AG04449 (cell line): ENCODE data around the gene UBLCP1.
A peak's percentile ranks its signal among the peaks of the same experiment; 100 is the strongest.

Experiments used
- CTCF ChIA-PET: fragments of 350-600 bp; formaldehyde crosslinking; extraction: SDS; loops from one replicate; lab custom pipeline; 2021; ENCODE audit warnings: antibody characterized with exemption; lab: Yijun Ruan, JAX
- POLR2A ChIA-PET: fragments of 400-600, 350-600 bp; formaldehyde crosslinking; extraction: SDS; loops from one replicate; lab custom pipeline; 2020; ENCODE audit warnings: antibody characterized with exemption, inconsistent platforms; lab: Yijun Ruan, JAX
- DNase-seq: peaks from one replicate; pipeline ENCODE4 v3.0.0-alpha.2; 2010; ENCODE audit warnings: low read depth, low spot score
- H3K4me3 ChIP-seq: 2 replicates; pipeline ENCODE4 v1.5.1; 2011; ENCODE audit warnings: low read depth, mild to moderate bottlenecking, control low read depth, low read length
- TF ChIP-seq, protein P1 (sequence below): IDR thresholded peaks from one replicate; pipeline ENCODE4 v1.5.1; 2011; ENCODE audit warnings: mild to moderate bottlenecking, moderate library complexity, low read length, control low read depth, inconsistent platforms; ENCODE audit not compliant: insufficient read depth; ENCODE audit errors: missing control alignments

The UBLCP1 gene, protein sequence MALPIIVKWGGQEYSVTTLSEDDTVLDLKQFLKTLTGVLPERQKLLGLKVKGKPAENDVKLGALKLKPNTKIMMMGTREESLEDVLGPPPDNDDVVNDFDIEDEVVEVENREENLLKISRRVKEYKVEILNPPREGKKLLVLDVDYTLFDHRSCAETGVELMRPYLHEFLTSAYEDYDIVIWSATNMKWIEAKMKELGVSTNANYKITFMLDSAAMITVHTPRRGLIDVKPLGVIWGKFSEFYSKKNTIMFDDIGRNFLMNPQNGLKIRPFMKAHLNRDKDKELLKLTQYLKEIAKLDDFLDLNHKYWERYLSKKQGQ

DNA sequence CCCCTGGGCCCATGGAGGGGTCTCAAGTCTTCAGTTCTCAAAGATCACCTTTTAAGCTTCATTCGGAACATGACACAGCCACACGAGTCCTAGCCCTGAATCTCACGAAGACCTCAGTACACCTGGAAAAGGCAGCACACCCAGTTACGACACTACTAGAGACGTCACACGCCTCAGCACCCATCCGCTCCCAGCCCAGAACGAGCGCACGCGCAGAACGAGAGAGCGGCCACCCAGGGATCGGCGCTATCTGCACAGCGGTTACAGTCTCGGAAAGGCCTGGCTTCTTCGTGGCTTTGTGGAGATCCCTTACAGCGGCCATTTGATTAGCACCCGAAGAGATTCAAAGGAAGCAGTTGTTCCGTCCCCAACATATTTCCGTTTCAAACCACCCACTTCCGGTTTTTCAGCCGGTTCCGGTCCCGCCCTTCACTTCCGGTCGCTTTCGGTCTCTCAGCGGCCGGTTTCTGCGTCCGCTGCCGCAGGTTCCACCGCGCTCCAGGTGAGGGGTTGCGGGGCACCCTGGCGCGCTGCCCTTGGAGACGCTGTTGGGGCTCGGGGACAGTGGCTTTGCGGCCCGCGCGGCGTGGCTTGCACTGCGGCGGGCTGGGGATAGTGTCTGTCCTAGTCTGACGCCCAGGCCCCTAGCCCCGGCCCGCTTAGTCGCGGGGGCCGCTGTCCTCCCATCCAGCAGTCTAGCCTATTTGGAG is at the start of gene UBLCP1:
Gene UBLCP1, plus strand, starts transcription at position 432 of the 710 bp plus-strand sequence. CDS start 5,626 bp downstream, outside the sequence.
- ChIA-PET CTCF (interaction anchor here (1.3 to 4.2 kb wide), 4 partner anchors 11 to 106 kb away, joined by 3 to 25 read pairs (median 4); no protein-coding TSS in a partner anchor), POLR2A (no interaction called here)
- peak within 1 kb of the TSS; percentile 99 for H3K4me3 ChIP-seq
- peak; percentile 5 for DNase-seq
- TF ChIP-seq, protein P1, sequence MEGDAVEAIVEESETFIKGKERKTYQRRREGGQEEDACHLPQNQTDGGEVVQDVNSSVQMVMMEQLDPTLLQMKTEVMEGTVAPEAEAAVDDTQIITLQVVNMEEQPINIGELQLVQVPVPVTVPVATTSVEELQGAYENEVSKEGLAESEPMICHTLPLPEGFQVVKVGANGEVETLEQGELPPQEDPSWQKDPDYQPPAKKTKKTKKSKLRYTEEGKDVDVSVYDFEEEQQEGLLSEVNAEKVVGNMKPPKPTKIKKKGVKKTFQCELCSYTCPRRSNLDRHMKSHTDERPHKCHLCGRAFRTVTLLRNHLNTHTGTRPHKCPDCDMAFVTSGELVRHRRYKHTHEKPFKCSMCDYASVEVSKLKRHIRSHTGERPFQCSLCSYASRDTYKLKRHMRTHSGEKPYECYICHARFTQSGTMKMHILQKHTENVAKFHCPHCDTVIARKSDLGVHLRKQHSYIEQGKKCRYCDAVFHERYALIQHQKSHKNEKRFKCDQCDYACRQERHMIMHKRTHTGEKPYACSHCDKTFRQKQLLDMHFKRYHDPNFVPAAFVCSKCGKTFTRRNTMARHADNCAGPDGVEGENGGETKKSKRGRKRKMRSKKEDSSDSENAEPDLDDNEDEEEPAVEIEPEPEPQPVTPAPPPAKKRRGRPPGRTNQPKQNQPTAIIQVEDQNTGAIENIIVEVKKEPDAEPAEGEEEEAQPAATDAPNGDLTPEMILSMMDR = no peak

DNA sequence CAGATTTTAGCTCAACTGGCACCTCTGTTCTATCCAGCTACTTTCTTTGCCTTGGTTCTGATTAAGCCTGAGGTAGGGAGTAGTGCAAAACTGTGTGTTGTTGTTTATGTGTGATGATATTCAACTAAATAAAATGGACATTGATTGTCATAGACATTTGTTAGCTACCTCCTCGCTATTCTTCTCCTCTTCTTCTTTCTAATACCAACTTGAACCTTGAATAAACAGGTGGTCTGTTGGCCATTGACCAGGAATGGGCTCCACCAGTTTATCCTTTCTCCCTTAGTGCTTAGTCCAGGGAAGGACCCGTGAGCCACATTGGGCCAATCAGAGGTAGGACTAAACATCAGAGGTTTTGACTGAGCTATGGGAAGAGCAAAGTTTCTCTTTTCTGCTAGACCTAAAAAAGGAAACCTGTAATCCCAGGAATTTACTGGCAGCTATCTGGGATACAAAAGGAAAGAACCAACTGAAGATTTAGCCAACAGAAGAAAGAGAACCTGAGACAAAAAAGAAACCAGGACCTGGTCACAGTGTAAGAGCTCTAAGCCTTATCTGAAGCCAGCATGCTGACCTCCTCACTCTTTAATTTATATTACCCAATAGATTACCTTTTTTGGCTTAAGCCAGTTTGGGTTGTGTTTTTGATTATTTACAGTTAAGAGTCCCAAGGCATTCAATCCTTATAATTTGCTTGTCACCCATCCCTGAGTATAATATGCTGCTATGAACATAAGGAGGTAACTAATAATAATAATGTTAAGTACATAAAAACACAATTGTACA is 48.4 kb upstream of the UBLCP1 start:
- TF ChIP-seq, protein P1 = no peak
- ChIA-PET CTCF (interaction anchor here (0.7 to 1.4 kb wide), 4 partner anchors 9 to 1472 kb away, joined by 3 read pairs; no protein-coding TSS in a partner anchor), POLR2A (interaction anchor here (1.0 kb wide), 1 partner anchor 36 kb away, joined by 3 read pairs; no protein-coding TSS in a partner anchor)
- no peak for DNase-seq
- no peak overlapping the region for H3K4me3 ChIP-seq

DNA sequence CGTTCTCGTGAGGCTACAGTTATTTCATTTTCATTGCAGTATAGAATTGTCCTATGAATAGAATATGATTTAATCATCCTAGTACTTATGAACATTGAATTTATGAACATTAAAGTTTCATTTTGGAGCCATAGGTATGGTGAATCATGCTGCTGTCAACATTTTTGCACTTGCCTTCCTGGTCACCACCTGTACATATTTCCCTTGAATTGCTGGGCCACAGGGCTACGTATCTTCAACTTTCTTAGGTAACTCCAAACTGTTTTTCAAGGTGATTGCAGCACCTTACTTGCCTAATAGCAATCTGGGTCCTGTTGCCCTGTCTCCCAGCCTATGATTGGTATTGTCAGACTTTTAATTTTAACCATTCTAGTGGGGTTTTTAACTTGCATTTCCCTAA is 47.2 kb upstream of the UBLCP1 start:
- no peak overlapping the region for H3K4me3 ChIP-seq
- TF ChIP-seq, protein P1 = no peak
- no peak for DNase-seq
- ChIA-PET CTCF (interaction anchor here (0.8 kb wide), 1 partner anchor 16 kb away, joined by 3 read pairs; no protein-coding TSS in a partner anchor), POLR2A (no interaction called here)

DNA sequence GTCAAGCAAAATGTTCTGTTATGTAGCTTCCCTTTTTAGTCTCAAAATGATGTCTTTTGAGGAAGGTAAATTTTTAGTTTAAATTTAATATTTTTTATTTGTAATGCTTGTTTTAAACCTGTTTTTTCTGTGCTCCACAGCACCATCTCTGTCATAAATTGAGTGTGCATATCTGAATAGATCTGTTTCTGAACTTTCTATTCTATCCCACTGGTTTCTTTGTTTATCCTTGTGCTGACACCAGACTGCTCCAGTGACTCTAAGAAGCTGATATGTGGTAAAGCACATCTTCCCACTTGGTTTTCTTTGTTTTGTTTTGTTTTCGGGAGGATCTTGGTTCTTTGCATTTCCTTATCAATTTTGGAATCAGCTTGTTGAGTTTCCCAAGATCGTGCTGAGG is 46.6 kb upstream of the UBLCP1 start:
- DNase-seq = no peak
- no peak overlapping the region for H3K4me3 ChIP-seq
- TF ChIP-seq, protein P1 = no peak
- CTCF ChIA-PET = interaction anchor here (0.8 kb wide), 1 partner anchor 17 kb away, joined by 3 read pairs; no protein-coding TSS in a partner anchor
- POLR2A ChIA-PET = no interaction called here

DNA sequence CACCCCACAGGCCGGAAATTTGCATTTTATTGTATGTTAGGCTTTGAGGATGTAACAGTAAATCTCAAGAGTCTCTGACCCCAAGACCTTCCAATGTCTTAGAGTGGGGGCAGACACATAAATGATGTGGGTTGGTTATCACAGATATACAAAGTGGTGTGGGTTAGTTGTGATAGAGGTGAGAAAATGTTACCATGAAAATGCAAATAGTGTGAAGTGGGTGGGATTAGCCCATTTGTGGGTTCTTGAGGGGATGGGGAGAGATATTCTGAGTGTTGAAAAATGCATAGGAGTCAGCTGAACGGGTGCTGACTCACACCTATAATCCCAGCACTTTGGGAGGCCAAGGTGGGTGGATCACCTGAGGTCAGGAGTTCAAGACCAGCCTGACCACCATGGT is 45.9 kb upstream of the UBLCP1 start:
- TF ChIP-seq, protein P1 = no peak
- no peak overlapping the region for H3K4me3 ChIP-seq
- DNase-seq = no peak
- ChIA-PET CTCF (interaction anchor here (1.1 kb wide), 1 partner anchor 60 kb away, joined by 3 read pairs; no protein-coding TSS in a partner anchor), POLR2A (interaction anchor here (0.7 kb wide), 1 partner anchor 14 kb away, joined by 3 read pairs; no protein-coding TSS in a partner anchor)
